ENCODE results near the gene MSRB1. TPM values are rescaled to one million over a fixed set of nuclear protein-coding genes. Genes with fewer than 3 reads are reported as not detected.
A peak's percentile ranks its signal among the peaks of the same experiment; 100 is the strongest.

Gene MSRB1
- polyA plus RNA-seq, 1 experiment = 61.9 TPM

GRCh38 chr16:1990351-1991134 lies 47.5 kb upstream of the MSRB1 start:
- peaks cover 15% of the 10 kb centered on the region for H3K36me3 ChIP-seq (ENCODE audit: control insufficient read depth, insufficient read depth, low read length)
- POLR2A ChIA-PET = no interaction called here
- H3K4me3 ChIP-seq (ENCODE audit: low read depth, low read length) = peak overlapping the region; percentile 29
- TF ChIP-seq CTCF (IDR thresholded peaks at IDR 0.05; ENCODE audit: insufficient read depth, low read depth, low read length) = no peak
- peaks cover 2% of the 10 kb centered on the region; the same call in 1 of the 2 replicates for H3K27me3 ChIP-seq (ENCODE audit: control insufficient read depth, insufficient read depth, low read length)
- DNase-seq (ENCODE audit: low read depth) = no peak
- CTCF ChIA-PET = no interaction called here

- TF ChIP-seq CTCF (IDR thresholded peaks at IDR 0.05; ENCODE audit: insufficient read depth, low read depth, low read length) = no peak
- CTCF ChIA-PET = no interaction called here
- peaks cover 2% of the 10 kb centered on the region; the same call in 1 of the 2 replicates for H3K27me3 ChIP-seq (ENCODE audit: control insufficient read depth, insufficient read depth, low read length)
- H3K36me3 ChIP-seq (ENCODE audit: control insufficient read depth, insufficient read depth, low read length) = peaks cover 15% of the 10 kb centered on the region
- POLR2A ChIA-PET = no interaction called here
- H3K4me3 ChIP-seq (ENCODE audit: low read depth, low read length) = peak overlapping the region; percentile 29
- no peak for DNase-seq (ENCODE audit: low read depth)
These were observed 47.0 kb upstream of the MSRB1 start for GRCh38 chr16:1990101-1990350.

- Histone ChIP-seq H3K4me3 (ENCODE audit: low read depth, low read length) (peak within 1 kb of the TSS; percentile 29), H3K36me3 (ENCODE audit: control insufficient read depth, insufficient read depth, low read length) (peaks cover 15% of the 10 kb centered on the region), H3K27me3 (ENCODE audit: control insufficient read depth, insufficient read depth, low read length) (peaks cover 2% of the 10 kb centered on the region; the same call in 1 of the 2 replicates)
- ChIA-PET POLR2A (no interaction called here), CTCF (no interaction called here)
- TF ChIP-seq CTCF (IDR thresholded peaks at IDR 0.05; ENCODE audit: insufficient read depth, low read depth, low read length) = no peak
- DNase-seq (ENCODE audit: low read depth) = no peak
These were observed 46.5 kb upstream of the MSRB1 start, which contains the start of gene SYNGR3 for GRCh38 chr16:1989209-1990100. TSS of gene SYNGR3 (plus strand) at chr16:1989970. CDS start at chr16:1990103, 133 bp downstream.

DNA sequence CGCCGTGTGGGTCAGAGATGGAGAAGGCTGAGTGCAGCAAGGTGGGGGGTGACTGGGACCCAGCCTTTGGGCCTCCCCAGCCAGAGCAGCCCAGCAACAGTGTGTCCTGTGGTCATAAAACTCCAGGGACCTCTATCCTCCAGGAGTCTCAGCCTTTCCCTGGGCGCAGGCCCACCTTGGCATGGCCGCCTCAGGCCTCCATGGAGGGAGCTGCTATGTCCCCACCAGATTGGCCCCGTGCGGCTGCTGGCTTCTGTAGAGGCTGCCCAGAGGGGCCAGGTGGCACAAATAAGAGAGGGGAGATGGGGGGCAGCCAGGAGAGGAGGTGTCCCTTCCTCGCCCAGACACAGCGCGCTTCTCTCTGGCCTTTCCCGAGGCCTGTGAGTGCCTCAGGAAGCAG lies 44.2 kb upstream of the MSRB1 start:
- ChIA-PET POLR2A (no interaction called here), CTCF (interaction anchor here (1.3 to 1.6 kb wide), 2 partner anchors 16 to 17 kb away, joined by 4 to 7 read pairs; no protein-coding TSS in a partner anchor)
- no peak for TF ChIP-seq CTCF (IDR thresholded peaks at IDR 0.05; ENCODE audit: insufficient read depth, low read depth, low read length)

More for the DNA sequence above, 44.2 kb upstream of the MSRB1 start:
- Histone ChIP-seq H3K27me3 (ENCODE audit: control insufficient read depth, insufficient read depth, low read length) (peaks cover 5% of the 10 kb centered on the region; the same call in 1 of the 2 replicates), H3K36me3 (ENCODE audit: control insufficient read depth, insufficient read depth, low read length) (peaks cover 15% of the 10 kb centered on the region), H3K4me3 (ENCODE audit: low read depth, low read length) (no peak overlapping the region)
- no peak for DNase-seq (ENCODE audit: low read depth)
